ENCODE results near the gene PER2. TPM values are rescaled to one million over a fixed set of nuclear protein-coding genes. Genes with fewer than 3 reads are reported as not detected.

PER2 gene
- total RNA-seq, 1 donor from 2014 or later, result 3.7 TPM

DNA sequence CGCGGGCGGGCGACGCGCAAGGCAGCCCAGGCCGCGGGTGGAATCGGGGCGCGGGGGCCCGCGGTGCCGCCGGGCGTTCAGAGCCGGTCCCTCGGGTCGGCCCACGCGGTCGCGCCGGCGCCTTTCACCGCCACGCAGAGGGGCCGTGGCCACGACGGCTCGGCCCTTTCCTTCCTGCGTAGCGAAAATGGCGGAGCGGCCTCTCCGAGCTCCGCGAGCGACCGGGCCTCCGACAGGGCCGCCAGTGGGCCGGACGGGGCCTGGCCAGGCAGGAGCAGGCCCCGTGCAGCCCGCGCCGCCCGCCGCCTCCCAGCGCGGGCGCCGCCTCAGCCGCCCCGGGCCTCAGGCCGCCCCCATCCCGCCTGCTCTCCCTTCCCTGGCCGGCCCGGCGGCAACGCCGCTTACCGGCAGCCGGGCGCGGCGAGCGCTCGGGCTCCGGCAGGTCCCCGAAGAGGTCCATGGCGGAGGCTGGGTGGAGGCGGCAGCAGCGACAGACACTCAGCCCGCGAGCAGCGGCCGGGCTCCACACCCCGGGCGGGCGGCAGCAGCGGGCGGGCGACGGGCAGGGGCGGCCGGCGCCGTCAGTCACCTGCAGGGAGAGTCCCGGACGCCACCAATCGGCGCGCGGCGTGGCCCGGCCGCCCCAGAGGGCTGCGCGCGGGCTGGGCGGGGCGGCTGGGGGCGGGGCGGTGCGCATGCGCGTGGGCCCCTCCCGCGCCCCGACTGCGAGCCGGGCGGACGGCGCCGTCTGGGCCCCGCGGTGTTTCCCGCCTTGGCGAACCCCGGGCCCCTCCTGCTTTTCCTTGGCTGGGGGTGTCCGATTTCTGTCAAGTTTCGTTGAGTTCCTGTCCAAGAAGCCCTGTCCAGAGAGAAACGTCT, 85.1 kb downstream of the PER2 start, which contains the start of gene ILKAP:
Gene ILKAP (minus strand): TSS at position 602 of the 879 bp plus-strand sequence. CDS start 142 bp downstream, at position 460.
- DNase-seq (ENCODE audit: extremely low spot score, unreplicated experiment), result peak; percentile 96
- peak within 1 kb of the TSS; percentile 87 for H3K4me3 Mint-ChIP-seq (ENCODE audit: unreplicated experiment)

DNA sequence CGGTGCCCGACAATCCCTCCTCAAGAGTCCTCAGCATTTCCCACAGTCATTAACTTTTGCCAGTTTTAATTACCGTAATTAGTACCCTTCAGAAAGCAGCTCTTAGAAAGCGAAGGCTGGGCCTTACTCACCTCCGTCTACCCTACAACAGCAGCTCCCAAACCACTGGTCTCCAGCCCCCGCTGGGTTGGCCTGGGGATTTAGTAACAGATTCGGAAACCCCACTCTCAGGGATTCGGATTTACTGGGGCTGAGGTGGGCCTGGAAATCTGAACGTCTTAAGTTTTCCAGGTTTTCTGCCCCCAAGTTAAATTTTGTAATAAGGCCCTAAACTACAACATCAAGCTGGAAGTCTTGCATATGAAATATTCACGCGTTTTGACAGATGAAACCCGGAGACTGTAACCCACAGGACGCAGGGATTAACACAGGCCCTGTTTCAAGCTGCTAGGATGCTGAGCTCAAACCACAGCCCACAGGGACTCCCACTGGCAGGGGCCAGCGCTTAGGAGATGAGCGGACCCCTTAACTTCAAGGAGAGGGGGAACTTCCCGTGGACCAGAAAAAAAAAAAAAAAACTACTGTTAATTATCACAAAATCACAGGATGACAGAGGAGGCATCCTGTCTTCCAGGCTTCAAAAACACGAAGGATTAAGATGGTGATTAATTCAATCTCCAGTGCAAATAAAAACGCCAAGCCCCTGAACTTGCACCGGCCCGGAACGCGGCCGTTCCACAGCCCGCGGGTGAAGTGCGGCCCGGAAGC, 85.9 kb downstream of the PER2 start:
- H3K4me3 Mint-ChIP-seq (ENCODE audit: unreplicated experiment), result peak overlapping the region; percentile 87
- no peak for DNase-seq (ENCODE audit: extremely low spot score, unreplicated experiment)
- no peaks in the 10 kb centered on the region for H3K9me3 Mint-ChIP-seq (ENCODE audit: unreplicated experiment)
- H3K4me1 Mint-ChIP-seq (ENCODE audit: unreplicated experiment), result peaks cover 35% of the 10 kb centered on the region
- peak overlapping the region; percentile 87 for H3K27ac Mint-ChIP-seq (ENCODE audit: unreplicated experiment)
- H3K36me3 Mint-ChIP-seq (ENCODE audit: unreplicated experiment), result peaks cover 3% of the 10 kb centered on the region
- no peaks in the 10 kb centered on the region for H3K27me3 Mint-ChIP-seq (ENCODE audit: unreplicated experiment)
- TF ChIP-seq, protein P1, sequence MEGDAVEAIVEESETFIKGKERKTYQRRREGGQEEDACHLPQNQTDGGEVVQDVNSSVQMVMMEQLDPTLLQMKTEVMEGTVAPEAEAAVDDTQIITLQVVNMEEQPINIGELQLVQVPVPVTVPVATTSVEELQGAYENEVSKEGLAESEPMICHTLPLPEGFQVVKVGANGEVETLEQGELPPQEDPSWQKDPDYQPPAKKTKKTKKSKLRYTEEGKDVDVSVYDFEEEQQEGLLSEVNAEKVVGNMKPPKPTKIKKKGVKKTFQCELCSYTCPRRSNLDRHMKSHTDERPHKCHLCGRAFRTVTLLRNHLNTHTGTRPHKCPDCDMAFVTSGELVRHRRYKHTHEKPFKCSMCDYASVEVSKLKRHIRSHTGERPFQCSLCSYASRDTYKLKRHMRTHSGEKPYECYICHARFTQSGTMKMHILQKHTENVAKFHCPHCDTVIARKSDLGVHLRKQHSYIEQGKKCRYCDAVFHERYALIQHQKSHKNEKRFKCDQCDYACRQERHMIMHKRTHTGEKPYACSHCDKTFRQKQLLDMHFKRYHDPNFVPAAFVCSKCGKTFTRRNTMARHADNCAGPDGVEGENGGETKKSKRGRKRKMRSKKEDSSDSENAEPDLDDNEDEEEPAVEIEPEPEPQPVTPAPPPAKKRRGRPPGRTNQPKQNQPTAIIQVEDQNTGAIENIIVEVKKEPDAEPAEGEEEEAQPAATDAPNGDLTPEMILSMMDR (IDR thresholded peaks at IDR 0.05), result no peak

More for the DNA sequence above, 85.1 kb downstream of the PER2 start, which contains the start of gene ILKAP:
- Mint-ChIP-seq H3K36me3 (ENCODE audit: unreplicated experiment) (peaks cover 3% of the 10 kb centered on the region), H3K27me3 (ENCODE audit: unreplicated experiment) (no peaks in the 10 kb centered on the region), H3K27ac (ENCODE audit: unreplicated experiment) (peak within 1 kb of the TSS; percentile 87), H3K9me3 (ENCODE audit: unreplicated experiment) (no peaks in the 10 kb centered on the region), H3K4me1 (ENCODE audit: unreplicated experiment) (peaks cover 30% of the 10 kb centered on the region)
- TF ChIP-seq, protein P1 (IDR thresholded peaks at IDR 0.05), result no peak

Other genes with a start within 250 kb of the PER2 start
- 22.1 and 22.5 TPM in 2 replicates for gene SCLY, start 227.6 kb downstream of the PER2 start, total RNA-seq
- gene ESPNL, start 188.3 kb downstream of the PER2 start, total RNA-seq, result not detected in 2 replicates
- gene KLHL30, start 149.9 kb downstream of the PER2 start, total RNA-seq, result 1.0 and 1.2 TPM in 2 replicates
- 1.0 and 1.2 TPM in 2 replicates for gene ERFE, start 129.6 kb downstream of the PER2 start, total RNA-seq
- gene ILKAP, start 84.9 kb downstream of the PER2 start, total RNA-seq, result 34.1 and 37.2 TPM in 2 replicates
- gene HES6, start 48.6 kb downstream of the PER2 start, total RNA-seq, result 6.2 and 6.5 TPM in 2 replicates
- gene TRAF3IP1, start 31.9 kb upstream of the PER2 start, total RNA-seq, result 17.3 and 19.4 TPM in 2 replicates
- gene ASB1, start 138.3 kb upstream of the PER2 start, total RNA-seq, result 26.0 and 33.9 TPM in 2 replicates